HG03439 (cell line): Measurements from ENCODE around the gene BAHCC1.

Experiments used
- ATAC-seq: cut with Tn5 transposase; IDR thresholded peaks from one replicate; pipeline ENCODE4 v1.9.1; 2021; ENCODE audit warnings: mild to moderate bottlenecking, moderate library complexity; ENCODE audit not compliant: unreplicated experiment

The BAHCC1 gene

DNA sequence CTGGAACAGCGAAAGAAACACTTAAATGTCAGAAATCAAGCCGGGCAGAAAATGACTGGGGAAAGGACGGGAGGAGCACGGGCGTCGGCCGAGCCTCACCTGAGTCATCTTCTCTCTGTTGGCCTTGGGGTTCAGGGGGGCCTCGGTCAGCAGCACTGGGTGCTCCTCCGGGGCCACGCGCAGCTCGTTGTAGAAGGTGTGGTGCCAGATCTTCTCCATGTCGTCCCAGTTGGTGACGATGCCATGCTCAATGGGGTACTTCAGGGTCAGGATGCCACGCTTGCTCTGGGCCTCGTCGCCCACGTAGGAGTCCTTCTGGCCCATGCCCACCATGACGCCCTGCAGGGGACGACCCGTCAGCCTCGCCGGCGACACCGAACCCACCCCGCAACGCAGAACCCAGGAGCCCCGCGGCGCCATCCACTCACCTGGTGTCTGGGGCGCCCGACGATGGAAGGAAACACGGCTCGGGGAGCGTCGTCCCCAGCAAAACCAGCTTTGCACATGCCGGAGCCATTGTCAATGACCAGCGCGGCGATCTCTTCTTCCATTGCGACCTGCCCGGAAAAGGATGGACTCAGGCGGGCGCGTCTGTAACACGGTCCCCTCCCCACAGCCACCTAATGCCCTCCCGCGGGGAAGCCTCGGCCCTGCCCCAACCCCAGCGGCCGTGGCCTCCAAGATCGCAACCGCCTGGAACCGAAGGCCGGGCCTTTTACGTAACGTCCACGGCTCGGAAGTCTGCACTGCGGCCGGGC is 116.7 kb downstream of the BAHCC1 start:
- ATAC-seq: peak; percentile 2

DNA sequence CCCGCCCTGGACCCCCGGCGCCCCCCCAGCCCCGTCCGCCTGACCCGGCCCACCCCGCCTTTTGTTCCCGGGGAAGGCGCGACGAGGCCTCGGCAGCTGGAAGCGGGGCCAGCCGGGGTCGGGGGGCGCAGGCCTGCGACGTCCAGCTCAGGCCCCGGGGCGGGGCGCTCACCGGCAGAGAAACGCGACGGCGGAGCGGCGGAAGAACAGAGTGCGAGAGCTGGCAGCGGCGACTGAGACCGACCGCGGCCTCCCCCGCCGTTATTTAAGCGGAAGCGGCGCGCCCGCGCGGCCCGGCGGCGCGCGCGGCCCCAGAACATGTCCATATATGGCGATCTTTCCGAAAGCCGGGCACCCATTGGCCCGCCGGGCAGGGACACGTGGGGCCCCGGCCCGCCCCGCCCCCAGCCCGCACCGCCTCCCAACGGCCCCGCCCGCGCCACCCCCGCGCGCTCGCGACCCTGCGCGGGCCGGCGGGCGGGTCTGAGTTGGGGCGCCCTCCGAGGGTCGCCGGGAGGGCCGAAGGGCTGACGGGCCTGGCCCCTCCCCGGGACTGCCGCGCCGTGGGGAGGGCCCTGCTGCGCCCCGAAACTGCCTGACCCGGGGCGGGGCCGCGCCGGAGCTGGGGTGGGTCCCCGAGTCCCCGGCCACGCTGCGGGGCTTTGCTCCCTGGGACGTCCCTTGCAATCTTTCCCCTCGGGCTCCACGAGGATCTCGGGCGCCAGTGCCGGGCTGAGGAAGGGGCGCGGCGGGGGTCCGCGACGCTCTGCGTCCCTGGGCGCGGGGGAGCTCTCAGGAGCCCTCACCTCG is 117.5 kb downstream of the BAHCC1 start, which contains the start of gene ACTG1:
Gene ACTG1, minus strand, starts transcription at position 238 of the 810 bp plus-strand sequence. CDS start 445 bp downstream, outside the sequence.
- peak; percentile 43 for ATAC-seq

DNA sequence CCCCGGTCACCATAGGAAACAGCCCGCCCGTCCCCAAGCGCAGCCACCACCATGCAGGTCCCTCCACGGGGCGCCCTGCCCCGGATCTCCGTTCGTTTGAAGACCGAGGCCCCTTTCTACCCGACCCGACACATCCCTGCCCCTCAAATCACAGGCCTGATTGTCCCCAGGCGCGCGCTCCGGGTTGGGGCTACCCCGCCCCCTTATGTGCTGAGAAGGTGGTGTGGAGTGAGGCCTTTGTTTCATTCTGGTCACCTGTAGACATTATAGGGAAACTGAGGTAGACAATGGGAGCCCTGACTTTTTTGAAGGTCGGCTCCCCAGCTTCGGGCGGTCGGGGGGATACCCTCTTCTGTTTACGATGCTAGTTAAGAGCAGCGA is 118.1 kb downstream of the BAHCC1 start:
- no peak for ATAC-seq

DNA sequence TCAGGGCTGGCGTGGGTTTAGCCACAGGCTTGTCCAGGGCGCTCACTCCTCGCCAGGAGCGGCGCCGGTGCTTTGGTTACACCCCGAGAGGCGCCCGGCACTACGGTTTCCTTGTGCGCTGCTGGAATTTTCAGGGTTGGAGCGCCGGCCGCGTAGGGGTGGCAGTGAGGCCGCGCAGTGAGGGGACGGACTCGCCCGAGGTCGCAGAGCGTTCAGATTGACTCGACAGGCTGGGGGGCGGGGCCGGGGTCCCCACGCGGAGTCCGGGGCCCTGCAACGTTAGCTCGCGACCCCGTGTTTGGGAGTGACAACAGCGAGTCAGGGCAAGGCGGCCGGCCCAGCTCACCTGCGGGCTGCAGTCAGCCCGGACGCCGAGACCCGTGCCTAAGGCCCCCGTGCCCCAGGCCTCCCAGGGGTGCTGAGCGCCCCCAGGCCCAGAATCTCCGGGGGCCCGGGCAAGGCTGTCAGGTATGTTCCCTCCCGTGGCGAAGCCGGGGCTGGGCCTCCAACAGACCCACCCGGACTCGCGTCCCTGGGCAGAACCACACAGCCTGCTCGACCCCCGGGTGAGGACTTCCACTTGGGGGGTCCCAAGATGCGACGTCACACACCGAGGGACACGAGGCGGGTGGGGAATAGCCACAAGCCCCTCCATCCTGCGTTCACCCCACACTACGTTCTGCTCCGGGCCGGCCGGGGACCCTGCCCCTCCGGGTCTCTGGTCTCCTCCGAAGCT is 118.7 kb downstream of the BAHCC1 start:
- ATAC-seq: no peak

DNA sequence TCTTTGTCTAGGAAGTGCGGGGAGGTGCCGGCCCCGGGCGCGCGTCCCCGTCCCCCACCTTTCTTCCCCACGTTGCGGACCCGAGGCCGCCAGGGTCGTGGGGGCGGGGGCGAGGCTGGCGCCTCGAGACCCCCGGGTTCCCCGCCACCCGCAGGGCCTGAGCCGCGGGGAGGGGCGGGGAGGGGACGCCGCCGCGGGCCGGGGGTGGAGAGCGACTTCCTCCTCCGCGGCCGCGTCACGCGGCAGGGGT is 119.2 kb downstream of the BAHCC1 start:
- no peak for ATAC-seq

DNA sequence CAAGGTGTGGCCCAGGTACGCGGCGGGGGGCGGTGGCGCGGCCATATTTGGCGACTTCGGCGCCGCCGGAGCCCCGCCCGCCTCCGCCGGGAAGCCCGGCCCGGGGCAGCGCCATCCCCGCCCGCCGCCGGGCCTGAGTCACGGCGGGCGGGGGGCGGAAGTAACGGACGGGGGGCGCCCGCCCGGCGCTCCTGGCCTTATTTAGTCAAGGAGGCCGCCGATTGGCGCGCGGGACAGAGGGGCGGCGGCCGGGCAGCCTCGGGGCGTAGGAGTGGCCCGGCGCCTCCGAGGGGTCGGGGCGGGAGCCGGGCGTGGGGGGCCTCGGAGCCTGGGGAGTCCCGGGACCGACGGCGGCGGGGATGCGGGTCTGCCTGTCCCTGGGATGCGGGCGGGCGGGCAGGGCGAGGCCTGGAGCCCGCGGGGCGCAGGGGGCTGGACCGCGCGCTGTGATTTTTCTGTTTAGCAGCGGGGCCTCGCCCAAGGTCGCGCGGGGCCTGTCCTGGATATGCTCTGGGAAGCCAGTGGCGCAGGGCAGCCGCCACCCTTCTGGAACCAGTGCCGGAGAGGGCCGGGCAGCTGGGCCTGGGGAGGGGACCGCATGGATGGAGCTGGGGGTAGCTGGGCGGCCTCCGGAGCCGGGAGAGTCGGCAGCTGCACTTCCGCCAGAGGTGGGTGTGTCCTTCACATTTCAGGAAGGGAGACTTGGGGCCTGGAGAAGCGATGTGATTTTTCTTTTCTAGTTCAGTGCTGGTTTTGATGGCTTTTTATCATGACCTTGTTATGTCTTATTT is 119.7 kb downstream of the BAHCC1 start:
- no peak for ATAC-seq

DNA sequence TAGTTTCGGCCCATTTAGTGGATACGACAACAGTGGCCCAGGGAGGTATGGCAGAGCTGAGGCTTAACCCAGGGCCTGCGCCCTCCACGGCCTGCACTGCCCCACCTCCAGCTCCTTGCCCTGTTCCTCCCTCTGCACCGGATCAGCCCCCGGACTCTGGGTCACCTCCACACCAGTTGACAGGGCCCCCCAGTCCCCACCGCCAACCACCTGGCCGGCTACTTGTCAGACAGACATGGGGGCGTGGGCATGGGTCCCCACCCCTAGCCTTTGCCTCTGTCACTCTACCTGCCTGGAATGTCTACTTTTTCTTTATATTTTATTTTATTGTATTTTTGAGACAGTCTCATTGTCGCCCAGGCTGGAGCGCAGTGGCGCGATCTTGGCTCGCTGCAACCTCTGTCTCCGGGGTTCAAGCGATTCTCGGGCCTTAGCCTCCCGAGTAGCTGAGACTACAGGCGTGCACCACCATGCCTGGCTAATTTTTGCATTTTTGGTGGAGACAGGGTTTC is 120.3 kb downstream of the BAHCC1 start:
- ATAC-seq: no peak
